ENCODE measurements around the gene TSR3.
A peak's percentile ranks its signal among the peaks of the same experiment; 100 is the strongest.

The TSR3 gene

DNA sequence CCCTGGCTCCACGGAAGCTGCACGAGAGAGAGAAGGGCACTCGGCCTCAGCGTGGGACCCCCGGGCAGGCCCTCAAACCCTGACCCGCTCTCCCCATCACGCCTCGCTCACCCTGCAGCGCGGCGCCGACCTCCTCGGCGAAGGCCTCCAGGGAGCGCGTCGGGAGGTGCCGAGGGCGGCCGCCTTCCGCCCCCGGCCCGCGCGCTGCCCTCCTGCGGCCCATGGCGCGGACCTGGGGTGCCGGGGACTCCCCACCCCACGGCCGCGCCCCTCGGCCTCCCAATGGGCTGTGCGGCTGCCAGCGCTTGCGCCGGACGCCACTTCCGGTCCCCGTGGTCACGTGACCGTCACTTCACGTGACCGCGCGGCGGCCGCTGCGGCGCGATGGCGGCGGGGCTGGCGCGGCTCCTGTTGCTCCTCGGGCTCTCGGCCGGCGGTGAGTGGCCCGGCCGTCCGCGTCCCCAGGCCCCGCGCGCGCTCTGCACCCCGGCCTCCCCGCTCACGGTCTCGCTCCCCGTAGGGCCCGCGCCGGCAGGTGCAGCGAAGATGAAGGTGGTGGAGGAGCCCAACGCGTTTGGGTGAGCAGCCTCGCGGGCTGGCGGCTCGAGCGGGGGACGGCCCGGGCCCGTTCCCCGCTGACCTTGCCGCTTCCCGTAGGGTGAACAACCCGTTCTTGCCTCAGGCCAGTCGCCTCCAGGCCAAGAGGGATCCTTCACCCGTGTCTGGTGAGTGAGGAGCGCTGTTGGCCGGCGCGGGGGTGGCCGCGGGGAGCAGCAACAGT, at the start of gene TSR3, which contains the start of gene GNPTG:
TSS of gene TSR3 (minus strand) at position 297 of the 781 bp plus-strand sequence. CDS start at position 223, 74 bp downstream.
TSS of gene GNPTG (plus strand) at position 350 of the 781 bp plus-strand sequence. CDS start at position 385, 35 bp downstream.
- peak; percentile 52 for DNase-seq

DNA sequence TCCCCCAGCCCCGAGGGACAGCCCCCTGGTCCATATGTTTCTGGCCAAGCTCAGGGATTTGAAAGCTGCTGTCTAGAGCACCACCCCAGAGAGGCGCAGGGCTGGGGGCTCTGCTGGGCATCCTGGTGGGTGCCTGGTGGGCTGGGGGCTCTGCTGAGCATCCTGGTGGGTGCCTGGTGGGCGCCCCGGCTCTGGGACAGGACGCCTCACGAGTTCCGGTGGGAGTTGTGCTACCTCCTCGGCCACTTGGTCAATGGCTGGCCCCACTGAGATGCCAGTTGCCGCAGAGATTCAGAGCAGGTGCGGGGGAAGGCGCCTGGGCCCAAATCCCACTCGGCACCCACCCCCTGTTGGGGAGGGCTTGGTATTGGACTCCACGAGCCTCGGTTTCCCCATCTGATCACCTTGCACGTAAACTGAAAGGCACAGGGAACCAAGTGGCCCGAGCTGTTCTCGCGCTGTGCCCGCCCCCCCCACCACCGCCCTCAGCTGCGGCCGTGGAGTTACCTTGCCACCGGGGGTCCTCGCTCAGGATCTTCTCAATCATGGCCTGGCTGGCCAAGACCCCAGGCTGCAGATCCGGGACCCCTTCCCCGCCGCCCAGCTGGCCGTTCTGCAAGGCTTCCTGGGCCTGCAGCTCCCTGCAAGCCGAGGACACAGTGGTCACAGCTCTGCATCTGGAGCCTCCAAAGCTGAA, 49.5 kb upstream of the TSR3 start:
- no peak for DNase-seq

DNA sequence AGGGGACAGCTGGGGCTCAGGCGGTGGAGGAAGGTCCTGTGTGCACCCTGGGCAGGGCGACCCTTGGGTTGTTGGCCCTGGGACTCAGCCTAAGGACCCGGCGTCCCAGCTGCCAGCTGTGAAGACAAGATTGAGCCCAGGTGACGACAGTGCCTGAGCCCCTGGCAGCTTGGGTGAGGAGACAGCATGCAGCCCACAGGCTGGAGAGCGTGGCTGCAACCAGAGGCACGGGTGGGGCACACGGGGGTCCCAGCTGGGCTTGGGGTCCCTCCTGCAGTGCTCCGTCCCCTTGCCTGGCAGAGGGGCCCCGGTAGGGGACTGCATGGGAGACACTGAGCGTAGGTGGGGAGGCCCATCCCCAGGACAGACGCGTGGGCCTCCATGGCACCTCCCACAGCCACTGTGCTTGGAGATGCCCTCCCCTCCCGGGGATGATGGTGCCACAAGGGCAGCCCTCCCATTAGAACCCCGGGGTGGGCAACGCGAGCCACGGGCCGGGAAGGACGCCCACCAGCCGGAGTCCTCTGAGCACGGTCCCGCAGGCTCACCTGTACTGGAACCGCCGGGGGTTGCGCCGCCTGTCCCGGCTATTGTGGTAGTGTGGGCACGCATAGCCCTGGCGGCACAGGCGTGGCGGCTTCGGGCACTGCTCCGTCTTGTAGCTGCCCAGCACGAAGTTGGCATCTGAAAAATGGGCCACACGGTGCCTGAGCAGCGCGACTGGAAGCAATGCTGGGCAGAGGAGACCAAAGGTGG, 47.3 kb upstream of the TSR3 start:
- DNase-seq = no peak

DNA sequence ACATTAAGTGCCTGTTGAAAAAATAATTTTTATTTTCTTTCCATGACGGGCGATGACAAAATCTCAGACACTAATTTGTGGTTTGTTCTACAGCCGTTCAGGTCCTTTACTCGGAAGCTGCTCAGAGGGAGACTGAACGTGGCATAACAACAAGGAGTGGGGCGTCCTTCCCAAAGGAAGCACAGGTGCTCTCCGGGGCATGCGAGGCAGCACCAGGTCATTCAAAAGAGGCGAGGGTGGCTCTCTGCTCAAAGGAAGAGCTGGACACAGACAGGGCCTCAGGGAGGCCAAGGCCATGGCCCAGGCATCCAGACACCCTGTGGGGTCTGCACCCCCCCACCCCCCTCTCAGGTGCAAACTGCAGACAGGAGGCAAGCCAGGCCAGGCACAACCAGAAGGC, 46.7 kb upstream of the TSR3 start:
- DNase-seq = no peak

DNA sequence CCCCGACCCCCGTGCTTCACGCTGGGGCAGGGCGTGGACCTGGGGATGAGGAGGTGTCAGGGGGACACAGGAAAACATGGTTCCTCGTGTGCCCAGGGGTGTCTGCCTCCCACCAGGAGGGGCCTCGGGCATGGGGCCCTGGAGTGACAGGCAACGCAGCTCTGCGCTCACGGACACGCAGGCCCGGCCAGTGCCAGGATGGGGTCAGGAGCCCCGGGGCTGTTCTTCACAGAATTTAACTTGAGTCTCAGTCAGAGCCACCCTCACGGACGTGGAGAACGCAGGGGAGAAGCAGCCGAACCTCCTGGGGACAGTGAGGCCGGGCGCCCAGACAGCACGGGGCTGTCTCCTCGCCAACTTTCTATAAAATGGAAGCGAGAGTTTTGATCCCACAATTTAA, 46.1 kb upstream of the TSR3 start:
- no peak for DNase-seq

DNA sequence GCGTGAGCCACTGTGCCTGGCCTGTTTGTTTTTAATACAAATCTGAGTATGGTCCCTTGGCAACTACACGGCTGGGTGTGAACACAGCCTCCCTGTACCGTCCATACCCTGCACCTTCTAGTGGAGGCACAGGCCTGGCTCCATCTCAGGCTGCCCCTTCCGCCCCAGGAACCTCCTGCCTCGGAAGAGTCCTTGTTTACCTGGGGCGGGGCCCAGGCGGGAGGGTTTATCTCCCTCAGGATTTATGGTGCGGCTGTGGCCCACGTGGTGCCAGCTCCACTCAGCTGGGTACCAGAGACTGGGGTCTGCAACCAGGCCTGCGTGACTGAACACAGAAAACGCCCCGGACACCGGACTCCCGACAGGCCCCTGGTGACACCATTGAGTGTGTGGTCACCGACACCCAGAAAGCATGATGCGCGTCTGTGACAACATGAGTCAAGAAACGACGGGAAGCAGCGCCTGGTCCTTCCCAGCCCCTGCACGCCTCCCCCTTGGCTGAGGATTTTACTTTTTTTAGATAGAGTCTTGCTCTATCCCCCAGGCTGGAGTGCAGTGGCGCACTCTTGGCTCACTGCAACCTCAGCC, 43.9 kb upstream of the TSR3 start:
- no peak for DNase-seq

DNA sequence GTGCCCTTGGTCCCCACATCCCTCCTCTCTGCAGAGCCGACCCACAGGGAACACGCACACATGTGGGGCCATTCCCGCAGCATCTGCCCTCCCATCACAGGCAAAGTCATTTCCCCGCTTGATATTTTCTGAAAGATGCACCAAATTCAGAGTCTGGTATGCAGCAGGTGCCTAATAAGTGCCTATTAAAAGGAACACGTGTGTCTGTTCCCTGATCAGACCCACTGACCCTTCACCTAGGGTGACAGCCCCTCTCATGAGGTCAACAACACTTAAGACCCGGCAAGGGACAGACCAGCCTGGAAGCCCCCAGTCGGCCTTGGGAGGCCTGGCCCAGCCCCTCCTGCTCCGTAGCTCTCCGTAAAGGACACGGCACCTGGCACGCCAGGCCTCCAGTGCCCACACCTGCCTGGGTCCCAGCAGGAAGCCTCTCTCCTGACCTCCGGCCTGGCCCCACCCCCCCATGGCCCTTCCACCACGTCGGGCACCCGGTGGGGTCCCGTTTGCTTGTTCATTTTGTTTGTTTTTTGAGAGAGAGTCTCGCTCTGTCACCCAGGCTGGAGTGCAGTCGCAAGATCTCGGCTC, 42.8 kb upstream of the TSR3 start:
- no peak for DNase-seq

DNA sequence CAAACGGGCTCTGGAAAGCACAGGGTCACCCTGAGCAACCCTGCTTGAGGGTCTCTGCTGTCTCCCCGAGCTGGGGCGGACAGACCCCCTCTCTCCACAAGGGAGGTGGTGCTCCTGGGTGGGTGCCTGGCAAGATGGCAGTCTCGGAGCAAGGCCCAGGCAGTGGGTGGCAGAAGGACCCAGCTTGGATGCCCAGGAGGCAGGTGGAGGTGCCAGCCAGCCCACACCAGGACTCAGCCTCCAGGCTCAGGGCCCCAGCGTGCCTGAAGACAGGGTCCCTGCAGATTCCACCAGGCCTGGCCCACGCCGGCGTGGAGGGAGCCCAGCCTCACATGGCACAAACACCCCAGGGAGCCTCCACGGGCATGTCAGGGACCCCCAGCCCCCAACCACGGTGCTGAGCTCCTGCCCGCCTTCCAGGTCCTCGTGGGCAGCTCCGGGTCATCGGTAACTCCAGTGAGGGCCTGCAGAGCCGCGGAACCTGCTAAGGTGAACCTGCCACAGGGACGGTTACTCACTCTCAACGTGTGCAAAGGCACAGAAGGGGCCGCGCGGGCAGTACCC, 42.0 kb upstream of the TSR3 start:
- DNase-seq = no peak

DNA sequence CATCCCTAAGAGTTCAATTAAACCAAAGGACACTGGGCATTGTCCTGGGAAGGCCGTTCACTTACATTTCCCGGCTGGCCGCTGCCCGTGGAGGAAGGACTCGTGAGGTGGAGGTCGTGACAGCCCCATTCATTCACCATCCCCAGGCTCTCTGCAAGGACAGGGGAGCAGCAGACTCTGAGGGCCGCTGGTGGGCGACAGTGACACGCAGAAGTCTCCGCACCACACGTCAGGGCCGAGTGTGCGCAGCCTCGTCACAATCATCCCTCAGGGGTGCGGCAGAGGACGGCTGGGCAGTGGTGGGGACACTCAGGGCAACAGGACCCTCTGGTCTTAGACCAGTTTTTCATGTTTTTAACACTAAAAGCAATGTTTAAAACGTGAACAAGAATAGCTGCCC, 41.1 kb upstream of the TSR3 start:
- DNase-seq = no peak

DNA sequence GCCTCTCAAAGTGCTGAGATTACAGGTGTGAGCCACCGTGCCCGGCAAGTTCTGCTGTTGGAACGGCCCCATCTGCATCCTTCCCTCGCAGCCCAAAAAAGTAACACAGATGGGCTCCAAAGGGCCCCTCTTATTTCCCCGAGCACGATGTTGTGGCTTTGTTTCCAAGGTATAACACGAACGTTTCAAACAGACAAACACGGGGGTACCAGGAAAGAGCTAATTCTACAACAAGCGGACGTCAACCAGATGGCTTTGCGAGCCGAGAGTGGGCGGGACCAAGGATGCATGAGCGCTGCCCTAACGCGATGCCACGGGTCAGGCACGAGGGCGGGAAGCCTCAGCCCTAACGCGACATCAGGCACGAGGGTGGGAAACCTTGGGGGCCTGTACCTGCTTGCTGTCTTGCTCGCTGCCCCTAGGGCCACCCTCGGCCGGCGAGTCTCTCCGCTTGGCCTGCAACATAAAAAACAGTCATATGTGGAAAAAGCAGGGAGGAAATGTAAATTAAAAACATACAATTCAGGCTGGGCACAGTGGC, 38.6 kb upstream of the TSR3 start:
- no peak for DNase-seq

DNA sequence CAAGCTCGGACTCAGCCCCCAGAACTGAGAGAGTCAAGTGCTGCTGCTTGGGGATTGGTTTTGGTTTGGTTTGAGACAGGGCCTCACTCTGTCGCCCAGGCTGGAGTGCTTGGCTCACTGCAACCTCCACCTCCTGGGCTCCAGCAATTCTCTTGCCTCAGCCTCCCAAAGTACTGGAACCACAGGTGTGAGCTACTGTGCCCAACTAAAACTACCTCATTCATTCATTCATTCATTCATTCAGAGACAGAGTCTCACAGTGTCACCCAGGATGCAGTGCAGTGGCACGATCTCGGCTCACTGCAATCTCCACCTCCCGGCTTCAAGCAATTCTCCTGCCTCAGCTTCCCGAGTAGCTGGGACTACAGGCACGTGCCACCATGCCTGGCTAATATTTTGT, 38.1 kb upstream of the TSR3 start:
- DNase-seq = no peak

DNA sequence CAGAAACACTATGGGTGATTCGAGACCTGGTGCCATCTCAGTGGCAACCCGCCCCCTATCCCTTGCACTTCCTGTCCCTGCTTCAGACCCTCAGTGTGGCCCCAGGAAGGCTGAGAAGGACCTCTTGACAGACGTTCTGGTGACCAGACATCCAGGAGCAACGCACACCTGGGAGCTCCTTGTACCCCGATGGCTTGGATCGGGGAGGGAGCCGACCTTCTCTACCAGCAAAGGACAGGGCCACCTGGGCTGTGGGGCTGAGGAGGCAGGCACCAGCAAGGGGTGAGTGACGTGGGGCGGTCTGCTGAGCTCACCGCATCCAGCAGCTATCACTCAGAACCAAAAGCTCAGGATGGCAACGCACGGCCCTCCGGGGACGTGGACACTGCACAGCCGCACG, 35.7 kb upstream of the TSR3 start:
- no peak for DNase-seq

DNA sequence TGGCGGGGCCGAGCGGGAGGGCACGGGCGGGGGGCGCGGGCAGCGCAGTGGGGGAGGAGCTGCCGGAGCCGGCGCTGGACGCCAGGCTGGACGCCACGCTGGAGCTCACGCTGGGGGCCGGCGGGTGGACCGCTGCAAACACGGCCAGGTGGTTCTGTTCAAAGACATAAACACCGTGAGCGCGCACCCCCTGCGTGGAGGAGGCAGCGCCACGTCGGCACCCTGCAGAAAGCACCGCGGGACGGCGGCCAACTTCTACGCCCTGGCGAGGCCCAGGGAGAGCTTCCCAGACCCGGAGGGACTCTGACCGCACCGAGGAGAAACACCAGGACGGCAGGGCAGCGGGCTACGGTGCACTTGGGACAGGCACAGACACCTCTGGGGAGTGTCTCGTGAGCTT, 33.6 kb upstream of the TSR3 start:
- no peak for DNase-seq

DNA sequence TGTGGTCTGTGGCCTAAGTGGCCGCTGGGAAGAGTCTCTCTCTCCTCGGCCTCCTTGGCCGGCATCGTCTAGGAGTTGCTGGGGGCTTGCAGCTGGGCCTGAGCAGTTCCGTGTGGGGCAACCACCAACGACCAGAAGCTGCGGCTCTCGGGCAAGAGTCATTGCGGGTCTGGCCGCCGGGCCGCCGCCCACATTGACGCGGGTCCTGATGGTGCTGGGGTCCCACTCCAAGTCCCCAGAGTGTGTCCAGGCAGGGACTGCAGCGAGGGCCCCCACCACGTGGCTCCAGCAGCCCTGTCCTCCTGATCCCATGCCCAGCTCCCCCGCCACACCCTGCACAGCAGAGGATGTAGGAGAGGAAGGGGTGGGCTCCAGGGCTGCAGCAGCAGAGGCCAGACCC, 31.9 kb upstream of the TSR3 start:
- DNase-seq = no peak

DNA sequence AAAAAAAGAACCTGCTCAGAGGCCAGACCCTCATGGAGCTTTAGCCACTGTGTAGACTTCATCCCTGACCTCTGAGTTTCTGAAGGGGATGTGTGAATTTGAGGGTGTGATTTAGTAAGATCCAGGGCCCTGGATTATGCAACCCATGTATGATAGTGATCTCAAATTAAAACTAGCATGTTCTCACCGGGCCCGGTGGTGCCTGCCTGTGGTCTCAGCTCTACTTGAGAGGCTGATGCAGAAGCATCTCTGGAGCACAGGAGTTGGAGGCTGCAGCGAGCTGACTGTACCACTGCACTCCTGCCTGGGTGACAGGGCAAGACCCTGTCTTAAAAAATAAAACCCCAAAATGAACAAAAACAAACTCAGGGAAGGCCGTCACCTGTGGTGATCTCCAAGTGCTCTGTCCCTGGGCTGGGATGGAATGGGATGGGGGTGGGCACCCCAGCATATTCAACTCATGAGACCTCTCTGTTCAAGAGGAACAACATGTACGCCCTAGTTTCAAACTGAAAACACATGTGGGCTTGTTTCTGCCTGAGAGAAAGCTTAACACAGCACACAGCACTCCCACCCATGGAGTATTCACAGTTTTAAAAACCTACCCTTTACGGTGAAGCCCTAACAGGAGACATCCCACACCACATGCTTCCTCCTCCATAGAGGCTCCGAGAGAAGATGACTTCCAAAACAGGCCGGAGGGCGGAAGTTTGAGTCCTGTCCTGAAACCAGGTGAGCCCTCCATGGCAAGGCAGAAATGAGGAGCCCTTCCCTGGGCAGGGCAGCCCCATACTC, 30.1 kb upstream of the TSR3 start:
- DNase-seq = no peak

DNA sequence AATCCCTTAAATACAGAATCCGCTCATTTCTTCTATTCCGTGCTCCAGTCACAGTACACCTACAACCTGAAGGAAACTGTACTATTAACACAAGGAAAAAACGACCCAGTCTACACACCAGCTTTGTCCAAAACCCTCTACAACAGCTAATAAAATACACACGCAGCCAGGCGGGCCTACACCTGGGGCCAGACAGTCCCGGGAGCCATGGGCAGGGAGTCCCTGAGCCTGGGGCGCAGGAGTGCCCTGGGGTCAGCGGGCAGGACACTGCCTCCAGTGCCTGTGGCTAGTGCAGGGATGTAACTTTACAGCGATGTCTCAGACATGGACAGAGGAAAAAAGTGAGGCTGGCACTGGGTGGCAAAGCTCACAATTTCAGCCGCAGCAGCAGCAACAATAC, 28.5 kb upstream of the TSR3 start:
- DNase-seq = no peak

DNA sequence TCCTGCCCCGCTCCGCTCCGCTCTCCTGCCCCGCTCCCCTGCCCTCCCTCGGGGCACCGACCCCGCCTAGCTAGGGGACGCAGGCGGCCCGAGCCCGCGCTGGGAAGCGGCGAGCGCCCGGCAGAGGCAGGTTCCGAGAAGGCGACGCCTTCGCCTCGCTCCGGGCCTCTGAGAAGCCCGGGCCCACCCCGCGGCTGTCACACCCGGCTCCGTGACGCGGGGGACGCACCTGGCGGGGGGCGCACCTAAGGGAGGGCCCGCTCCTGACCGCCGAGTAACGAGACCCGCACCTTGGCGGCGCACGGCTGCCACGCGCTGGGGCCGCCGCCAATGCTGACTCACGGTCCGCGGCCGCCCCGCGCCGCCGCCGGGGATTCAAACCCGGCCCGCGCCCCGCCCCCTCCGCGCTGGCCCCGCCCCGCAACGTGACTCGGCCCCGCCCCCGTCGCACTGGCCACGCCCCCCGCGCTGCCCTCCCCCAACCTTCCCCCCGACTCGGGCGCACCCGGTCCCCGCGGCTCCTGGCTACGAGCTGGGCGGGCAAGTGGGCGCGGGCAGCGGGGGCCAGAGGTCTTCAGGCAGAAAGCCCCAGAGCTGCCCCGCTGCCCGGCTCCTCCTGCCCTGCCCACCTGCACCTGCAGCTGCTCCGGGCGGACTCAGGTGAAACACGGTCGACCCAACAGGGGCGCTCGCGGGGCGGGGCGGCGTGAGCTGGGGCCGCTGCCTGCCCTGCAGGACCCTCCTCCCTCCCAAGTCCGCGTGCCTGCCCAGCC, 27.8 kb upstream of the TSR3 start:
- DNase-seq = peak; percentile 31

DNA sequence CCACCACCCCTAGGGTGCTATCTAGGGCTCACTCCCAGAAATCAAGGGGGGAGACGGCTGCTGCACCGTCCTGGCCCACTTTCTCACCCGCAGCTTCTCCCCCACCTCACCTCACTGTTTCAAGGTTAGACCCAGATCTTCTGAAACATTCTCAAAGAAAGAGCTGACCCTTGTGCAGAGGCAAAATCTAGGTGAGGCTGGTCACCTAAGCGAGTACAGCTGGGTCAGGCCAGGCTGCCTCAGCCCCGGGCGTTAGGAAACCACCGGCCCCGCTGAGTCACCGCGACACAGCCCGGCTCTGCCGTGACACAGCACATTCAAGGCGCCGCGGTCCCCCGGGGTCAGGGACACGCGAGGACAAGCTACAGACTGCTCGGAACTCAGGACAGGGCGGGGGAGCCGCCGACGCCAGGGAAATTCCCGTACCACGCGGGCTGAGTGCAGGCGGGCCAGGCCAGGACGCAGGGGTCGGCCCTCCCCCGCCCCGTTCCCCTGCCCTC, 27.2 kb upstream of the TSR3 start:
- no peak for DNase-seq

DNA sequence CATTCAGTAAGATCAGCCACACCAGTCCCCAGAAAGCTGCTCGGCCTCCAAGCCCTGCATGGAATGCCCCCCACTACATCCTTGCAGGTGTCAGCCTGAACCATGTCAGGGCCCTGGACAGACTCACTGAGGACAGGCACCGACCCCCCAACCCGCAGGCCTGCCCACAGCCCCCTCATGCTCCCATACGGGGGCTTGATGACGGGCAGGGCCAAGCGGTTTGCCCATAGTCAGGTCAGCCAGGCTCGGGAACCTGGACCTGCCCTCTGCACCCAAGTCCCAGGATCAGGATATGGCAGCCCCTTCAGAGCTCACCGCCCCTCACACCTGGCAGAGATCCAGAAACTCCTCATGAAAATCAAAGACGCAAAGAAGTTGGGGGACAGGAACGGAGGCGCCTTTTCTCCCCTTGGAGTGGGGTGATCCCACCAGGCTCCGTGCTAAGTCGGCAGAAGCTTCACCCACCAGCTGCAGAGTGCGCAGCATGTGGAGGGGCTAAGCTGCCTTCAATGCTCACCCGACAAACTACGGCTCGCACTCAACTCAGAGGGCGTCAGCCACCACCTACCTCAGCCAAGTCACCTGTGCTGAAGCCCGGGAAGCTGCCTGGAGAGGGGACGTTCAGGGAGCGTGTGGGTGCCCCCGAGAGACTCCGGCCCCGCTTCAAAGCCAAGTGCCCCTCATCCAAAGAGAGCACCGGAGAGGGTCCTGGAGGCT, 26.6 kb upstream of the TSR3 start:
- DNase-seq = no peak
